Neural progenitor cell (in vitro differentiated cells): ENCODE data around the gene DYNLT2. TPM values are rescaled to one million over a fixed set of nuclear protein-coding genes. Genes with fewer than 3 reads are reported as not detected.
"Not testable (repeated sequence)": the region's sequence is repeated elsewhere in the genome, so short reads cannot be mapped to it uniquely, and the experiment has no call there.

Source experiments
- DNase-seq: peaks from one replicate; pipeline ENCODE4 v3.0.0-alpha.2; 2016; ENCODE audit warnings: low spot score
- H2AFZ ChIP-seq: fragments of 200-600 bp; sonication (generic); replicated peaks from 2 replicates; pipeline ENCODE4 v1.6.1; 2016; ENCODE audit warnings: antibody characterized with exemption
- H3F3A ChIP-seq: fragments of 200-600 bp; sonication (generic); 2 replicates; pipeline ENCODE4 v1.6.1; 2016; ENCODE audit warnings: antibody characterized with exemption, low read depth
- H3K27ac ChIP-seq: fragments of 200-600 bp; sonication (generic); 2 replicates; pipeline ENCODE4 v1.5.1; 2016; ENCODE audit warnings: mild to moderate bottlenecking
- H3K27me3 ChIP-seq: fragments of 200-600 bp; sonication (generic); 2 replicates; pipeline ENCODE4 v1.6.1; 2016; ENCODE audit warnings: mild to moderate bottlenecking, moderate library complexity
- H3K36me3 ChIP-seq: fragments of 200-600 bp; sonication (generic); 2 replicates; pipeline ENCODE4 v1.5.1; 2016
- H3K4me1 ChIP-seq: fragments of 200-600 bp; sonication (generic); 2 replicates; pipeline ENCODE4 v1.6.1; 2016; ENCODE audit warnings: mixed run types
- H3K4me2 ChIP-seq: fragments of 200-600 bp; sonication (generic); 2 replicates; pipeline ENCODE4 v1.6.1; 2016
- H3K4me3 ChIP-seq: fragments of 200-600 bp; sonication (generic); 2 replicates; pipeline ENCODE4 v1.5.1; 2016
- H3K79me2 ChIP-seq: fragments of 200-600 bp; sonication (generic); 2 replicates; pipeline ENCODE4 v1.6.1; 2016; ENCODE audit warnings: low read depth
- H3K9ac ChIP-seq: fragments of 200-600 bp; sonication (generic); 2 replicates; pipeline ENCODE4 v1.6.1; 2016
- H3K9me3 ChIP-seq: fragments of 200-600 bp; sonication (generic); 2 replicates; pipeline ENCODE4 v1.5.1; 2016; ENCODE audit warnings: low read depth
- H4K20me1 ChIP-seq: fragments of 200-600 bp; sonication (generic); 2 replicates; pipeline ENCODE4 v1.6.1; 2016; ENCODE audit warnings: low read depth
- H3K27ac Mint-ChIP-seq: 3 replicates; pipeline ENCODE4 v1.8.0; 2021; ENCODE audit warnings: mixed read lengths
- H3K27me3 Mint-ChIP-seq: 2 replicates; pipeline ENCODE4 v1.8.0; 2022; ENCODE audit warnings: low read depth, mild to moderate bottlenecking, inconsistent platforms, moderate library complexity, mixed read lengths; ENCODE audit not compliant: insufficient read depth
- H3K36me3 Mint-ChIP-seq: 3 replicates; pipeline ENCODE4 v1.8.0; 2021; ENCODE audit warnings: mixed read lengths
- H3K4me1 Mint-ChIP-seq: 3 replicates; pipeline ENCODE4 v1.8.0; 2021; ENCODE audit warnings: mixed read lengths
- H3K4me3 Mint-ChIP-seq: 3 replicates; pipeline ENCODE4 v1.8.0; 2021; ENCODE audit warnings: mild to moderate bottlenecking, moderate library complexity, mixed read lengths
- H3K9me3 Mint-ChIP-seq: 3 replicates; pipeline ENCODE4 v1.8.0; 2020; ENCODE audit warnings: mixed read lengths
- CTCF ChIP-seq: fragments of 200-600 bp; sonication (generic); IDR thresholded peaks from 2 replicates; pipeline ENCODE4 v1.5.1; 2017; ENCODE audit warnings: antibody characterized with exemption, mild to moderate bottlenecking
- EZH2 ChIP-seq: fragments of 200-600 bp; sonication (generic); IDR thresholded peaks from 2 replicates; pipeline ENCODE4 v1.6.1; 2017; ENCODE audit warnings: antibody characterized with exemption, mild to moderate bottlenecking, moderate library complexity
- EZH2phosphoT487 ChIP-seq: fragments of 200-600 bp; sonication (generic); IDR thresholded peaks from 2 replicates; pipeline ENCODE4 v1.6.1; 2017; ENCODE audit warnings: antibody characterized with exemption
- total RNA-seq: library from RNA; depleted of rRNA; stranded (reverse); fragments of >200 nt; gene quantifications from 2 replicates; pipeline ENCODE4 v1.2.3, GENCODE V29; 2015; ENCODE audit warnings: low replicate concordance

Gene DYNLT2
- total RNA-seq, 1 donor from 2014 or later: 4.7 TPM

GRCh38 chr6:169766232-169766631 lies 14.9 kb upstream of the DYNLT2 start:
- Mint-ChIP-seq H3K27ac (no peak overlapping the region), H3K36me3 (peaks cover 25% of the 10 kb centered on the region), H3K4me3 (no peak overlapping the region), H3K9me3 (no peaks in the 10 kb centered on the region), H3K4me1 (peaks cover 9% of the 10 kb centered on the region), H3K27me3 (no peaks in the 10 kb centered on the region)
- H2AFZ ChIP-seq: no peak overlapping the region
- H3K27ac ChIP-seq: no peak overlapping the region
- no peaks in the 10 kb centered on the region for H3K79me2 ChIP-seq
- no peaks in the 10 kb centered on the region for H3F3A ChIP-seq
- H3K9me3 ChIP-seq: no peaks in the 10 kb centered on the region
- TF ChIP-seq EZH2: no peak
- TF ChIP-seq CTCF: no peak
- no peak for TF ChIP-seq EZH2phosphoT487
- H3K4me2 ChIP-seq: no peak overlapping the region
- no peaks in the 10 kb centered on the region for H3K4me1 ChIP-seq
- H3K36me3 ChIP-seq: no peaks in the 10 kb centered on the region
- no peak overlapping the region for H3K4me3 ChIP-seq
- no peaks in the 10 kb centered on the region for H3K27me3 ChIP-seq
- H4K20me1 ChIP-seq: no peaks in the 10 kb centered on the region
- H3K9ac ChIP-seq: peak overlapping the region; percentile 17
- no peak for DNase-seq

GRCh38 chr6:169765789-169766188 lies 14.4 kb upstream of the DYNLT2 start:
- DNase-seq, H3K4me1 ChIP-seq, H3F3A ChIP-seq, H3K27me3 ChIP-seq, H3K27ac Mint-ChIP-seq, H3K36me3 ChIP-seq, H3K9me3 Mint-ChIP-seq, H3K27me3 Mint-ChIP-seq, H3K79me2 ChIP-seq, H3K4me2 ChIP-seq, H3K27ac ChIP-seq, H2AFZ ChIP-seq, H3K9me3 ChIP-seq, H3K4me3 ChIP-seq, H4K20me1 ChIP-seq, H3K4me1 Mint-ChIP-seq, H3K4me3 Mint-ChIP-seq: not testable (repeated sequence)
- peaks cover 25% of the 10 kb centered on the region for H3K36me3 Mint-ChIP-seq
- H3K9ac ChIP-seq: peak overlapping the region; percentile 17

- no peak overlapping the region for H3K4me2 ChIP-seq
- H3K36me3 Mint-ChIP-seq: peaks cover 34% of the 10 kb centered on the region
Observed at GRCh38 chr6:169763881-169764280, 12.5 kb upstream of the DYNLT2 start.

GRCh38 chr6:169763308-169763707 lies 11.9 kb upstream of the DYNLT2 start:
- H3K27ac ChIP-seq: no peak overlapping the region
- no peaks in the 10 kb centered on the region for H3K27me3 Mint-ChIP-seq
- no peaks in the 10 kb centered on the region for H3K9me3 Mint-ChIP-seq
- no peaks in the 10 kb centered on the region for H4K20me1 ChIP-seq
- H3K4me1 ChIP-seq: no peaks in the 10 kb centered on the region
- H3F3A ChIP-seq: no peaks in the 10 kb centered on the region
- peaks cover 9% of the 10 kb centered on the region for H3K4me1 Mint-ChIP-seq
- H3K79me2 ChIP-seq: no peaks in the 10 kb centered on the region
- no peaks in the 10 kb centered on the region for H3K36me3 ChIP-seq
- H3K27me3 ChIP-seq: no peaks in the 10 kb centered on the region
- no peaks in the 10 kb centered on the region for H3K9me3 ChIP-seq
- no peak overlapping the region for H3K4me3 Mint-ChIP-seq
- no peak overlapping the region for H2AFZ ChIP-seq
- DNase-seq: no peak
- H3K36me3 Mint-ChIP-seq: peaks cover 34% of the 10 kb centered on the region
- no peak overlapping the region for H3K4me3 ChIP-seq
- peak overlapping the region; percentile 13 for H3K9ac ChIP-seq
- TF ChIP-seq EZH2 (no peak), CTCF (no peak), EZH2phosphoT487 (no peak)
- H3K4me2 ChIP-seq: no peak overlapping the region
- H3K27ac Mint-ChIP-seq: no peak overlapping the region

More at GRCh38 chr6:169763881-169764280, 12.5 kb upstream of the DYNLT2 start:
- H3K27ac Mint-ChIP-seq: peak overlapping the region; percentile 43
- Histone ChIP-seq H3K4me3 (no peak overlapping the region), H3K79me2 (no peaks in the 10 kb centered on the region), H3K27me3 (no peaks in the 10 kb centered on the region), H3K9me3 (no peaks in the 10 kb centered on the region), H3K36me3 (no peaks in the 10 kb centered on the region), H3K4me1 (no peaks in the 10 kb centered on the region), H3K9ac (no peak overlapping the region), H4K20me1 (no peaks in the 10 kb centered on the region), H3K27ac (no peak overlapping the region), H3F3A (no peaks in the 10 kb centered on the region), H2AFZ (no peak overlapping the region)
- TF ChIP-seq EZH2phosphoT487: no peak
- no peak for TF ChIP-seq CTCF
- TF ChIP-seq EZH2: no peak
- peaks cover 9% of the 10 kb centered on the region for H3K4me1 Mint-ChIP-seq
- DNase-seq: no peak
- no peak overlapping the region for H3K4me3 Mint-ChIP-seq
- no peaks in the 10 kb centered on the region for H3K9me3 Mint-ChIP-seq
- no peaks in the 10 kb centered on the region for H3K27me3 Mint-ChIP-seq
